H9 (cell line): ENCODE measurements around the gene SLBP. TPM values are rescaled to one million over a fixed set of nuclear protein-coding genes. Genes with fewer than 3 reads are reported as not detected.

Source experiments
- DNase-seq: peaks from one replicate; pipeline ENCODE4 v3.0.0-alpha.2; 2017
- H2AFZ ChIP-seq: one replicate; pipeline ENCODE4 v1.6.1; 2013; ENCODE audit warnings: mild to moderate bottlenecking, low read length, control low read depth, moderate library complexity
- H2AK5ac ChIP-seq: 2 replicates; pipeline ENCODE4 v1.6.1; 2013; ENCODE audit warnings: low read length, control low read depth, mixed read lengths; ENCODE audit not compliant: insufficient read length
- H2BK120ac ChIP-seq: one replicate; pipeline ENCODE4 v1.6.1; 2013; ENCODE audit warnings: low read depth, mild to moderate bottlenecking, low read length, control low read depth, inconsistent platforms; ENCODE audit not compliant: poor library complexity, severe bottlenecking
- H2BK12ac ChIP-seq: 2 replicates; pipeline ENCODE4 v1.6.1; 2013; ENCODE audit warnings: low read length, control low read depth, mixed read lengths, low read depth; ENCODE audit not compliant: insufficient read length
- H2BK15ac ChIP-seq: 2 replicates; pipeline ENCODE4 v1.6.1; 2013; ENCODE audit warnings: low read depth, low read length, control low read depth
- H2BK20ac ChIP-seq: one replicate; pipeline ENCODE4 v1.6.1; 2013; ENCODE audit warnings: low read depth, mild to moderate bottlenecking, low read length, control low read depth, inconsistent platforms; ENCODE audit not compliant: poor library complexity, severe bottlenecking
- H2BK5ac ChIP-seq: 2 replicates; pipeline ENCODE4 v1.6.1; 2013; ENCODE audit warnings: low read length, control low read depth, mixed read lengths; ENCODE audit not compliant: insufficient read length
- H3K14ac ChIP-seq: 2 replicates; pipeline ENCODE4 v1.6.1; 2013; ENCODE audit warnings: low read length, control low read depth; ENCODE audit not compliant: insufficient read depth
- H3K18ac ChIP-seq: 2 replicates; pipeline ENCODE4 v1.6.1; 2013; ENCODE audit warnings: low read depth, mild to moderate bottlenecking, mixed read lengths, low read length, control low read depth; ENCODE audit not compliant: insufficient read length
- H3K23ac ChIP-seq: 2 replicates; pipeline ENCODE4 v1.6.1; 2013; ENCODE audit warnings: low read length, control low read depth, mixed read lengths, low read depth; ENCODE audit not compliant: insufficient read length
- H3K23me2 ChIP-seq: 2 replicates; pipeline ENCODE4 v1.6.1; 2013; ENCODE audit warnings: low read depth, mild to moderate bottlenecking, mixed read lengths, low read length, control low read depth; ENCODE audit not compliant: insufficient read length, poor library complexity, severe bottlenecking
- H3K27ac ChIP-seq: 2 replicates; pipeline ENCODE4 v1.5.1; 2013; ENCODE audit warnings: low read length, control low read depth, mixed read lengths, low read depth; ENCODE audit not compliant: insufficient read length
- H3K27me3 ChIP-seq: 2 replicates; pipeline ENCODE4 v1.6.1; 2013; ENCODE audit warnings: low read length, control low read depth, inconsistent platforms; ENCODE audit not compliant: insufficient read depth
- H3K4ac ChIP-seq: 2 replicates; pipeline ENCODE4 v1.6.1; 2013; ENCODE audit warnings: low read depth, mild to moderate bottlenecking, control low read depth, inconsistent platforms, low read length, moderate library complexity
- H3K4me1 ChIP-seq: 2 replicates; pipeline ENCODE4 v1.6.1; 2013; ENCODE audit warnings: low read length, control low read depth, inconsistent platforms; ENCODE audit not compliant: insufficient read depth
- H3K4me2 ChIP-seq: 2 replicates; pipeline ENCODE4 v1.6.1; 2013; ENCODE audit warnings: low read length, control low read depth, mixed read lengths; ENCODE audit not compliant: insufficient read length, insufficient read depth
- H3K56ac ChIP-seq: 2 replicates; pipeline ENCODE4 v1.6.1; 2013; ENCODE audit warnings: low read depth, mild to moderate bottlenecking, mixed read lengths, low read length, control low read depth; ENCODE audit not compliant: insufficient read length
- H3K79me1 ChIP-seq: 2 replicates; pipeline ENCODE4 v1.6.1; 2013; ENCODE audit warnings: low read depth, mild to moderate bottlenecking, moderate library complexity, low read length, control low read depth, inconsistent platforms; ENCODE audit not compliant: insufficient read depth, poor library complexity, severe bottlenecking
- H3K79me2 ChIP-seq: 2 replicates; pipeline ENCODE4 v1.6.1; 2013; ENCODE audit warnings: low read length, control low read depth, inconsistent platforms; ENCODE audit not compliant: insufficient read depth
- H3K9ac ChIP-seq: 2 replicates; pipeline ENCODE4 v1.6.1; 2013; ENCODE audit warnings: low read length, control low read depth, mixed read lengths; ENCODE audit not compliant: insufficient read length; ENCODE audit errors: extremely low read depth
- H3K9me3 ChIP-seq: one replicate; pipeline ENCODE4 v1.6.1; 2013; ENCODE audit warnings: low read depth, low read length, inconsistent platforms; ENCODE audit not compliant: control insufficient read depth
- H3T11ph ChIP-seq: one replicate; pipeline ENCODE4 v1.6.1; 2013; ENCODE audit warnings: mild to moderate bottlenecking, low read length, control low read depth, inconsistent platforms
- H4K20me1 ChIP-seq: one replicate; pipeline ENCODE4 v1.6.1; 2013; ENCODE audit not compliant: control insufficient read depth, insufficient read length, insufficient read depth
- H4K5ac ChIP-seq: 2 replicates; pipeline ENCODE4 v1.6.1; 2013; ENCODE audit warnings: low read depth, mild to moderate bottlenecking, mixed read lengths, low read length, control low read depth; ENCODE audit not compliant: insufficient read length
- H4K8ac ChIP-seq: replicated peaks from 2 replicates; pipeline ENCODE4 v1.6.1; 2013; ENCODE audit warnings: low read length, control low read depth, mixed read lengths, low read depth; ENCODE audit not compliant: insufficient read length
- H4K91ac ChIP-seq: 2 replicates; pipeline ENCODE4 v1.6.1; 2013; ENCODE audit warnings: low read depth, mild to moderate bottlenecking, moderate library complexity, mixed read lengths, low read length, control low read depth; ENCODE audit not compliant: insufficient read length
- H3K27ac Mint-ChIP-seq, 3 experiments: 2 replicates in 2 of 3; 3 replicates in 1 of 3; pipeline ENCODE4 v1.8.0; 2020 to 2021; ENCODE audit warnings: mixed read lengths in 3 of 3, mild to moderate bottlenecking in 1 of 3, moderate library complexity in 1 of 3
- H3K27me3 Mint-ChIP-seq: 2 replicates; pipeline ENCODE4 v1.8.0; 2021; ENCODE audit warnings: low read depth, mild to moderate bottlenecking, moderate library complexity, mixed read lengths
- H3K36me3 Mint-ChIP-seq, 3 experiments: 2 replicates in 2 of 3; 3 replicates in 1 of 3; pipeline ENCODE4 v1.8.0; 2020 to 2021; ENCODE audit warnings: low read depth in 3 of 3, mixed read lengths in 3 of 3; ENCODE audit not compliant: insufficient read depth in 1 of 3
- H3K4me1 Mint-ChIP-seq, 2 experiments: 2 replicates each; pipeline ENCODE4 v1.8.0; 2020; ENCODE audit warnings: mixed read lengths in 2 of 2
- H3K4me3 Mint-ChIP-seq, 2 experiments: 2 replicates in 1 of 2; 3 replicates in 1 of 2; pipeline ENCODE4 v1.8.0; 2020 to 2021; ENCODE audit warnings: mild to moderate bottlenecking in 2 of 2, mixed read lengths in 2 of 2, moderate library complexity in 1 of 2
- H3K9me3 Mint-ChIP-seq, 2 experiments: 2 replicates in 1 of 2; 3 replicates in 1 of 2; pipeline ENCODE4 v1.8.0; 2020; ENCODE audit warnings: mild to moderate bottlenecking in 2 of 2, mixed read lengths in 2 of 2, moderate library complexity in 1 of 2
- WGBS: extraction: QIAGEN DNeasy Blood & Tissue Kit; methylation state at CpG from one replicate; pipeline ENCODE4 v1.1.7; 2013; ENCODE audit warnings: missing lambda C conversion rate, low lambda C conversion rate, mixed read lengths; ENCODE audit not compliant: insufficient read length; ENCODE audit errors: extremely low coverage; 5-methylcytosine and 5-hydroxymethylcytosine counted together
- total RNA-seq: library from RNA; stranded (reverse); gene quantifications from 2 replicates; pipeline ENCODE4 v1.2.1, GENCODE V29; 2021
- TF ChIP-seq, protein P1 (sequence below): fragments of 200-600 bp; sonication (generic); conservative IDR thresholded peaks from 3 replicates; pipeline ENCODE4 v1.8.0; 2021; ENCODE audit warnings: antibody characterized with exemption, mild to moderate bottlenecking

Gene SLBP
- total RNA-seq, 1 experiment from 2014 or later: 62.7 TPM

DNA sequence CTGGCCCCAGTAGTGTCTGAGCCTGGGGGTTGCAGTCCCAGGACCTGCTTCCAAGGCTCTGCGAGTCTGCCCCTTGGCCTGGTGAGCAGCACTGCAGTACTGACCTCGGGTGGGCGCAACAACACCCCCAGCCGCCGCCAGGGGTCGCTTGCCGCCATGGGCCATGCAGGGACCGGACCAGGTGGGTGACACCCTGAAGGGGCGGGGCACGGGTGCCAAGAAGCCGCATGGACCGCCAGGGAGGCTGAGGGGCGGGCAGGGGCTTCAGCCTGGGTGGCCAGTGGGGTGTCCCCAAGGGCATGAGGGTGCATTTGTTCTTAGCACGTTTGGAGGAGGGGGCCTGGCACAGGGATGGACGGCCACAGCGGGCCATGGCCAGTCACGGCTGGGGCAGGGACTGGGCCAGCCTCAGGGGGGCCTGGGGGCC is 34.2 kb upstream of the SLBP start:
- Histone ChIP-seq H3K79me2 (no peaks in the 10 kb centered on the region), H3K4me2 (no peak overlapping the region), H2BK120ac (no peak overlapping the region), H2AK5ac (no peak overlapping the region), H3K27ac (no peak overlapping the region), H3K23me2 (no peaks in the 10 kb centered on the region), H4K91ac (no peak overlapping the region), H3T11ph (no peak overlapping the region), H3K4ac (no peak overlapping the region), H2BK20ac (no peak overlapping the region), H2BK15ac (no peak overlapping the region), H3K9me3 (no peaks in the 10 kb centered on the region), H3K79me1 (no peaks in the 10 kb centered on the region), H3K23ac (no peak overlapping the region), H4K5ac (no peak overlapping the region), H3K4me1 (no peaks in the 10 kb centered on the region), H2AFZ (no peak overlapping the region), H3K14ac (no peak overlapping the region), H3K27me3 (no peaks in the 10 kb centered on the region), H4K20me1 (no peaks in the 10 kb centered on the region), H2BK5ac (no peak overlapping the region), H3K18ac (no peak overlapping the region), H3K9ac (no peak overlapping the region), H2BK12ac (no peak overlapping the region), H4K8ac (no peak overlapping the region), H3K56ac (no peak overlapping the region)
- Mint-ChIP-seq H3K9me3 (no peaks in the 10 kb centered on the region), H3K36me3 (peaks cover 12 to 42% (median 33%) of the 10 kb centered on the region in 3 experiments; a peak in 6 of 7 replicates), H3K27me3 (no peaks in the 10 kb centered on the region), H3K4me3 (no peak overlapping the region), H3K27ac (no peak overlapping the region), H3K4me1 (peaks cover 0 to 11% of the 10 kb centered on the region in 2 experiments; a peak in 1 of 4 replicates)
- TF ChIP-seq, protein P1, sequence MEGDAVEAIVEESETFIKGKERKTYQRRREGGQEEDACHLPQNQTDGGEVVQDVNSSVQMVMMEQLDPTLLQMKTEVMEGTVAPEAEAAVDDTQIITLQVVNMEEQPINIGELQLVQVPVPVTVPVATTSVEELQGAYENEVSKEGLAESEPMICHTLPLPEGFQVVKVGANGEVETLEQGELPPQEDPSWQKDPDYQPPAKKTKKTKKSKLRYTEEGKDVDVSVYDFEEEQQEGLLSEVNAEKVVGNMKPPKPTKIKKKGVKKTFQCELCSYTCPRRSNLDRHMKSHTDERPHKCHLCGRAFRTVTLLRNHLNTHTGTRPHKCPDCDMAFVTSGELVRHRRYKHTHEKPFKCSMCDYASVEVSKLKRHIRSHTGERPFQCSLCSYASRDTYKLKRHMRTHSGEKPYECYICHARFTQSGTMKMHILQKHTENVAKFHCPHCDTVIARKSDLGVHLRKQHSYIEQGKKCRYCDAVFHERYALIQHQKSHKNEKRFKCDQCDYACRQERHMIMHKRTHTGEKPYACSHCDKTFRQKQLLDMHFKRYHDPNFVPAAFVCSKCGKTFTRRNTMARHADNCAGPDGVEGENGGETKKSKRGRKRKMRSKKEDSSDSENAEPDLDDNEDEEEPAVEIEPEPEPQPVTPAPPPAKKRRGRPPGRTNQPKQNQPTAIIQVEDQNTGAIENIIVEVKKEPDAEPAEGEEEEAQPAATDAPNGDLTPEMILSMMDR: peak; percentile 98
- WGBS: no CpG with 5 or more reads among the region's 17 CpGs
- peak; percentile 97 for DNase-seq
